Heart left ventricle (tissue), 16 donors: ENCODE data around the gene VANGL1. TPM values are rescaled to one million over a fixed set of nuclear protein-coding genes. Genes with fewer than 3 reads are reported as not detected.

ENCODE experiments used
- ATAC-seq, 4 donors: fragments of 200-7000 bp; cut with Tn5 transposase; one replicate each; pipeline ENCODE4 v1.9.1; 2020 to 2022; ENCODE audit warnings: moderate library complexity in 4 of 4, mild to moderate bottlenecking in 3 of 4, moderate number of reproducible peaks in 1 of 4
- DNase-seq, 5 donors: peaks; one replicate each; pipeline ENCODE4 v3.0.0-alpha.2; 2020
- H3K27ac ChIP-seq, 12 donors: fragments of 200-600 bp; sonication (generic) in 4 of 12; one replicate each; pipeline versions ENCODE4 v1.5.0 to v1.8.0; 2016 to 2022; ENCODE audit warnings: mild to moderate bottlenecking in 2 of 12
- H3K27me3 ChIP-seq, 9 donors: fragments of 200-600 bp; sonication (generic) in 2 of 9; one replicate each; pipeline versions ENCODE4 v1.5.1 to v1.8.0; 2016 to 2022; ENCODE audit warnings: mild to moderate bottlenecking in 3 of 9
- H3K36me3 ChIP-seq, 9 donors: fragments of 200-600 bp; sonication (generic) in 2 of 9; one replicate each; pipeline versions ENCODE4 v1.5.0 to v1.8.0; 2018 to 2022; ENCODE audit warnings: mild to moderate bottlenecking in 2 of 9
- H3K4me1 ChIP-seq, 12 donors: fragments of 200-600 bp; sonication (generic) in 4 of 12; one replicate each; pipeline versions ENCODE4 v1.5.0 to v1.8.0; 2016 to 2022; ENCODE audit warnings: mild to moderate bottlenecking in 3 of 12
- H3K4me3 ChIP-seq, 12 donors: fragments of 200-600 bp; sonication (generic) in 4 of 12; one replicate each; pipeline versions ENCODE4 v1.5.0 to v1.8.0; 2017 to 2022; ENCODE audit warnings: mild to moderate bottlenecking in 9 of 12, moderate library complexity in 4 of 12
- H3K9me3 ChIP-seq, 12 donors: fragments of 200-600 bp; sonication (generic) in 4 of 12; one replicate each; pipeline versions ENCODE4 v1.5.0 to v1.8.0; 2016 to 2022; ENCODE audit warnings: mild to moderate bottlenecking in 1 of 12
- CTCF ChIP-seq, 12 donors: fragments of 200-600 bp; sonication (generic) in 4 of 12; IDR thresholded peaks; one replicate each; pipeline versions ENCODE4 v1.5.0 to v1.8.0; 2018 to 2022; ENCODE audit warnings: antibody characterized with exemption in 12 of 12, mild to moderate bottlenecking in 5 of 12
- POLR2A ChIP-seq, 2 donors: fragments of 450-650 bp; IDR thresholded peaks; one replicate each; pipeline ENCODE4 v1.6.1; 2017; ENCODE audit warnings: antibody characterized with exemption in 2 of 2, mild to moderate bottlenecking in 2 of 2, moderate library complexity in 2 of 2
- WGBS, 4 donors: extraction: QIAGEN DNeasy Blood & Tissue Kit in 2 of 4; methylation state at CpG; one replicate each; pipeline versions ENCODE4 v1.1.5 to v1.1.7; 2013 to 2018; 5-methylcytosine and 5-hydroxymethylcytosine counted together
- intact Hi-C, 10 donors: fragments of 100-400 bp; cut with DNase I; formaldehyde crosslinking; loops; one replicate each; pipeline versions ENCODE4 v1.11.1 to v1.14.2; 2022
- polyA plus RNA-seq, 2 donors: library from polyadenylated mRNA; stranded (reverse); fragments of 200-250 nt; gene quantifications; one replicate each; pipeline ENCODE4 v1.2.3, GENCODE V29; 2013
- total RNA-seq, 9 donors: library from RNA; depleted of rRNA in 2 of 9; stranded (reverse); fragments of >200 nt in 2 of 9; fragmentation: NEBNext Ultra II Directional in 3 of 9; extraction: Animal tissue kit (Norgen Biotek cat#: 25700) in 3 of 9; gene quantifications; one replicate each; pipeline versions ENCODE4 v1.1.0 to v1.2.4, GENCODE V29; 2016 to 2023
- donor health status: ischemic (EF 13 %, LVEDD 7.1; RV severe dilation, severe dysfunction).
- donor health status: healthy with polysubstance abuse.
- donor health status: DM: no; HTN: yes; CAD: no.
- donor health status: DM: no; HTN: no; CAD: no.
- donor health status: ischemic (EF 25% LVEDD 6.9; RV normal size, moderate dysfunction).
- donor health status: ischemic (EF 25% LVEDD 5.7; RV mildly dilated, moderate dysfunction).
- donor health status: healthy.
- donor health status: DM: yes; HTN: yes; CAD: no.
- donor health status: ischemic (EF 35%, LVEDD 5.7; RV mildly dilated, moderate dysfunction).
- donor health status: nonischemic (EF 11% LVEDD 7.7; RV severe dilation, severe dysfunction).
- donor health status: DM: yes; HTN: yes; CAD: no.
- donor health status: PGD.
- donor health status: ischemic (EF 29% LVEDD 5.4; RV normal size, mild dysfunction).
- donor health status: nonischemic (EF 23%, LVEDD 6.1; RV moderate dilation, normal function).

Gene VANGL1
- total and polyA plus RNA-seq, 11 donors, result 1.4 to 11.5 (median 6.9) TPM

GRCh38 chr1:115644109-115644508 is 2.3 kb downstream of the VANGL1 start:
- Histone ChIP-seq H3K27me3 (no peaks in the 10 kb centered on the region), H3K27ac (no peak overlapping the region)

GRCh38 chr1:115647047-115647446 is 5.3 kb downstream of the VANGL1 start:
- Histone ChIP-seq H3K9me3 (no peaks in the 10 kb centered on the region), H3K27ac (peak overlapping the region in 2 of 12 donors; percentile 22 to 41), H3K27me3 (no peaks in the 10 kb centered on the region), H3K4me3 (no peak overlapping the region), H3K36me3 (peaks cover 0 to 9% (median 4%) of the 10 kb centered on the region in 9 donors), H3K4me1 (peaks cover 0 to 75% (median 48%) of the 10 kb centered on the region in 12 donors)
- TF ChIP-seq CTCF (IDR thresholded peaks at IDR 0.05) (no peak), POLR2A (IDR thresholded peaks at IDR 0.05) (no peak)
- intact Hi-C loops, result loop anchor here in 3 of 10 donors (10.0 kb wide), 1 partner anchor 58 kb away; no protein-coding TSS in a partner anchor
- ATAC-seq, result peak in 3 of 4 donors; percentile 35 to 53 (median 47)
- no peak for DNase-seq
- 38 to 59% (median 44%) methylated on average over 2 of the region's 2 CpGs for WGBS, 4 donors

More at GRCh38 chr1:115644109-115644508, 2.3 kb downstream of the VANGL1 start:
- H3K4me3 ChIP-seq, result no peak overlapping the region
- no peak for TF ChIP-seq CTCF (IDR thresholded peaks at IDR 0.05)
- TF ChIP-seq POLR2A (IDR thresholded peaks at IDR 0.05), result no peak
- peaks cover 0 to 54% (median 32%) of the 10 kb centered on the region in 12 donors for H3K4me1 ChIP-seq
- no peaks in the 10 kb centered on the region for H3K36me3 ChIP-seq
- WGBS, 4 donors, result 87 to 94% (median 90%) methylated on average over 3 of the region's 3 CpGs
- no peak for ATAC-seq
- DNase-seq, result no peak
- peaks cover 0 to 10% (median 0%) of the 10 kb centered on the region in 12 donors for H3K9me3 ChIP-seq
- intact Hi-C loops, result loop anchor here in 6 of 10 donors (5.0 to 10.0 kb wide), 2 partner anchors 61 to 63 kb away; no protein-coding TSS in a partner anchor

- intact Hi-C loops, result loop anchor here in 3 of 10 donors (10.0 kb wide), 1 partner anchor 57 kb away; no protein-coding TSS in a partner anchor
- 46 to 86% (median 69%) methylated on average over 2 of the region's 2 CpGs for WGBS, 4 donors
- no peaks in the 10 kb centered on the region for H3K9me3 ChIP-seq
- H3K4me1 ChIP-seq, result peaks cover 0 to 76% (median 48%) of the 10 kb centered on the region in 12 donors
- no peaks in the 10 kb centered on the region for H3K27me3 ChIP-seq
- H3K36me3 ChIP-seq, result peaks cover 0 to 13% (median 9%) of the 10 kb centered on the region in 9 donors
- H3K4me3 ChIP-seq, result no peak overlapping the region
- TF ChIP-seq CTCF (IDR thresholded peaks at IDR 0.05) (no peak), POLR2A (IDR thresholded peaks at IDR 0.05) (no peak)
- H3K27ac ChIP-seq, result no peak overlapping the region
- DNase-seq (no peak), ATAC-seq (no peak)
These were observed 5.7 kb downstream of the VANGL1 start for GRCh38 chr1:115647507-115647906.

GRCh38 chr1:115647919-115648650 is 6.3 kb downstream of the VANGL1 start:
- 53 to 68% (median 61%) methylated on average over 3 of the region's 3 CpGs for WGBS, 4 donors
- DNase-seq, result peak in 2 of 5 donors; percentile 49 to 58
- TF ChIP-seq CTCF (IDR thresholded peaks at IDR 0.05) (no peak), POLR2A (IDR thresholded peaks at IDR 0.05) (no peak)
- H3K27me3 ChIP-seq, result no peaks in the 10 kb centered on the region
- peak in 3 of 4 donors; percentile 50 to 70 (median 61) for ATAC-seq
- H3K36me3 ChIP-seq, result peaks cover 0 to 18% (median 15%) of the 10 kb centered on the region in 9 donors
- H3K9me3 ChIP-seq, result no peaks in the 10 kb centered on the region
- peaks cover 0 to 76% (median 45%) of the 10 kb centered on the region in 12 donors for H3K4me1 ChIP-seq
- intact Hi-C loops, result loop anchor here in 3 of 10 donors (10.0 kb wide), 1 partner anchor 57 kb away; no protein-coding TSS in a partner anchor
- no peak overlapping the region for H3K4me3 ChIP-seq
- no peak overlapping the region for H3K27ac ChIP-seq
